K562 (cell line): ENCODE measurements around the gene VRK3. TPM values are rescaled to one million over a fixed set of nuclear protein-coding genes. Genes with fewer than 3 reads are reported as not detected.
A peak's percentile ranks its signal among the peaks of the same experiment; 100 is the strongest.

Experiments
- ATAC-seq: fragments of 200-7000 bp; cut with Tn5 transposase; 3 replicates; pipeline ENCODE4 v1.9.1; 2020; ENCODE audit warnings: moderate library complexity
- BruUV-seq: library from RNA; stranded (reverse); fragments of 400-500 nt; replicated peaks from 2 replicates; lab custom pipeline; 2021; lab: Mats Ljungman, UMichigan
- CTCF ChIA-PET: fragments of 300-600 bp; formaldehyde crosslinking; extraction: SDS; loops from one replicate; lab custom pipeline; 2021; ENCODE audit warnings: low intra/inter-chr PET ratio; lab: Yijun Ruan, JAX
- POLR2A ChIA-PET: fragments of 300-600, 350-650 bp; sonication (Branson Sonifier 250); formaldehyde crosslinking; extraction: SDS; loops from one replicate; lab custom pipeline; 2021; ENCODE audit warnings: antibody characterized with exemption, inconsistent platforms; lab: Yijun Ruan, JAX
- DNase-seq, 4 experiments: peaks; one replicate each; pipeline versions ENCODE4 v3.0.0 to v3.0.0-alpha.2; 2011 to 2018; ENCODE audit warnings: low spot score in 3 of 4, mixed read lengths in 3 of 4; ENCODE audit errors: extremely low read depth in 1 of 4
- FAIRE-seq: peaks from 2 replicates; lab custom pipeline; 2011; peaks lifted over from hg19 to GRCh38; lab: Jason Lieb, UNC
- H2AFZ ChIP-seq: 2 replicates; pipeline ENCODE4 v1.6.0; 2011; ENCODE audit warnings: low read depth, low read length, control low read depth, inconsistent platforms
- H3K27ac ChIP-seq: fragments of 200-600 bp; 3 replicates; pipeline ENCODE4 v1.8.0; 2011; ENCODE audit warnings: low read depth, mild to moderate bottlenecking, control low read depth, inconsistent platforms, low read length, moderate library complexity, mixed read lengths; ENCODE audit errors: extremely low read depth
- H3K27me3 ChIP-seq, 2 experiments: fragments of 300-600 bp in 1 of 2; 2 replicates in 1 of 2; 3 replicates in 1 of 2; pipeline versions ENCODE4 v1.6.0 to v1.8.0; 2011; ENCODE audit warnings: inconsistent platforms in 2 of 2, low read length in 2 of 2, mild to moderate bottlenecking in 1 of 2, mixed read lengths in 1 of 2, moderate library complexity in 1 of 2; ENCODE audit not compliant: control insufficient read depth in 2 of 2, insufficient read depth in 2 of 2
- H3K36me3 ChIP-seq: fragments of 300-600 bp; 3 replicates; pipeline ENCODE4 v1.8.0; 2011; ENCODE audit warnings: mild to moderate bottlenecking, low read length, inconsistent platforms; ENCODE audit not compliant: control insufficient read depth, insufficient read depth
- H3K4me1 ChIP-seq, 2 experiments: fragments of 200-600 bp in 1 of 2; replicated peaks in 1 of 2; 2 replicates in 1 of 2; 3 replicates in 1 of 2; pipeline versions ENCODE4 v1.5.1 to v1.8.0; 2011; ENCODE audit warnings: inconsistent platforms in 2 of 2, low read length in 2 of 2, mild to moderate bottlenecking in 1 of 2, mixed read lengths in 1 of 2, moderate library complexity in 1 of 2; ENCODE audit not compliant: control insufficient read depth in 2 of 2, insufficient read depth in 2 of 2
- H3K4me2 ChIP-seq: 2 replicates; pipeline ENCODE4 v1.6.1; 2011; ENCODE audit warnings: low read length, control low read depth, inconsistent platforms, mixed read lengths; ENCODE audit not compliant: insufficient read depth
- H3K4me3 ChIP-seq: fragments of 200-600 bp; sonication (generic), shearing (Covaris generic); 2 replicates; pipeline ENCODE4 v1.5.1; 2016; ENCODE audit warnings: control low read depth, inconsistent platforms
- H3K79me2 ChIP-seq: fragments of 200-600 bp; 3 replicates; pipeline ENCODE4 v1.8.0; 2011; ENCODE audit warnings: low read length, inconsistent platforms; ENCODE audit not compliant: control insufficient read depth, insufficient read depth
- H3K9ac ChIP-seq, 2 experiments: 2 replicates each; pipeline versions ENCODE4 v1.6.0 to v1.6.1; 2011; ENCODE audit warnings: low read depth in 2 of 2, low read length in 2 of 2, control low read depth in 1 of 2, inconsistent platforms in 1 of 2, mild to moderate bottlenecking in 1 of 2, mixed read lengths in 1 of 2; ENCODE audit not compliant: insufficient read depth in 1 of 2
- H3K9me1 ChIP-seq: one replicate; pipeline ENCODE4 v1.6.0; 2011; ENCODE audit warnings: inconsistent platforms, mild to moderate bottlenecking, low read length, moderate library complexity; ENCODE audit not compliant: control insufficient read depth, insufficient read depth
- H3K9me3 ChIP-seq: replicated peaks from 2 replicates; pipeline ENCODE4 v1.5.1; 2011; ENCODE audit warnings: low read depth, low read length, inconsistent platforms; ENCODE audit not compliant: control insufficient read depth, insufficient read depth
- H4K20me1 ChIP-seq: replicated peaks from 2 replicates; pipeline ENCODE4 v1.6.1; 2011; ENCODE audit warnings: low read length, inconsistent platforms, mixed read lengths; ENCODE audit not compliant: control insufficient read depth, insufficient read depth
- BCL6 ChIP-seq: fragments of 250-450 bp; sonication (Bioruptor Pico); IDR thresholded peaks from 2 replicates; pipeline ENCODE4 v1.4.0; 2020
- CBFA2T2 ChIP-seq: fragments of 450-650 bp; conservative IDR thresholded peaks from 2 replicates; pipeline ENCODE4 v1.6.1; 2017; ENCODE audit warnings: mild to moderate bottlenecking
- CREBBP ChIP-seq: IDR thresholded peaks from one replicate; pipeline ENCODE4 v1.6.1; 2012; ENCODE audit warnings: low read depth, mild to moderate bottlenecking, control low read depth, inconsistent platforms, low read length
- EP300 ChIP-seq: IDR thresholded peaks from 2 replicates; pipeline ENCODE4 v1.6.1; 2012; ENCODE audit warnings: low read length, improper control_type of control experiment
- NFIC ChIP-seq: fragments of 450-650 bp; IDR thresholded peaks from 2 replicates; pipeline ENCODE4 v1.6.1; 2017; ENCODE audit warnings: mild to moderate bottlenecking, inconsistent platforms
- NFIX ChIP-seq: fragments of 250-450 bp; sonication (Bioruptor Pico); IDR thresholded peaks from 2 replicates; pipeline ENCODE4 v1.4.0; 2020; ENCODE audit warnings: low read depth, mild to moderate bottlenecking, moderate library complexity
- NR1H2 ChIP-seq: sonication (generic); formaldehyde crosslinking; IDR thresholded peaks from 2 replicates; pipeline ENCODE4 v1.4.0; 2020; ENCODE audit warnings: mild to moderate bottlenecking, missing genetic modification reagents
- PHB2 ChIP-seq: fragments of 450-650 bp; IDR thresholded peaks from 2 replicates; pipeline ENCODE4 v1.6.1; 2017; ENCODE audit warnings: low read depth
- RBFOX2 ChIP-seq: fragments of 200-400 bp; formaldehyde crosslinking; IDR thresholded peaks from 2 replicates; pipeline ENCODE4 v1.6.1; 2017; ENCODE audit warnings: low read depth, mild to moderate bottlenecking, low read length, moderate library complexity
- U2AF1 ChIP-seq: fragments of 200-400 bp; formaldehyde crosslinking; optimal IDR thresholded peaks from 2 replicates; pipeline ENCODE3; 2017; ENCODE audit warnings: mild to moderate bottlenecking, low read depth, low read length, moderate library complexity
- ZNF551 ChIP-seq: fragments of 250-450 bp; sonication (Bioruptor Pico); IDR thresholded peaks from 2 replicates; pipeline ENCODE4 v1.5.0; 2021; ENCODE audit warnings: mild to moderate bottlenecking, moderate library complexity
- ZNF644 ChIP-seq: fragments of 200-800 bp; sonication (Bioruptor generic); IDR thresholded peaks from 2 replicates; pipeline ENCODE4 v1.6.1; 2016; ENCODE audit warnings: low read depth, missing genetic modification characterization, missing compliant biosample characterization
- WGBS: fragments of 100-300 bp; shearing (Covaris generic); methylation state at CpG from one replicate; pipeline ENCODE4 v1.1.6; 2016; ENCODE audit warnings: low coverage, mixed read lengths; ENCODE audit not compliant: insufficient coverage; ENCODE audit errors: missing lambda C conversion rate; 5-methylcytosine and 5-hydroxymethylcytosine counted together
- in situ Hi-C: fragments of 300-500 bp; cut with MboI; formaldehyde crosslinking; loops from 4 replicates; pipeline ENCODE4 v1.15.0; 2018; ENCODE audit warnings: inconsistent platforms, mixed read lengths
- intact Hi-C: fragments of 100-400 bp; cut with micrococcal nuclease; formaldehyde crosslinking; loops from 2 replicates; pipeline ENCODE4 v1.14.2; 2022
- polyA plus RNA-seq, 8 experiments: library from polyadenylated mRNA; depleted of rRNA in 4 of 8; stranded (reverse) in 5 of 8; unstranded in 3 of 8; fragments of >200 nt; fragmentation: Nextera tagmentation in 2 of 8; fragmentation: Illumina TruSeq in 1 of 8; extraction: Ambion mirVana in 2 of 8; extraction: Trizol in 1 of 8; gene quantifications; 2 replicates each; pipeline versions ENCODE4 v1.2.1 to v1.2.3, GENCODE V29; 2011 to 2014; ENCODE audit warnings: inconsistent platforms in 1 of 8, missing spikeins in 1 of 8
- total RNA-seq, 7 experiments: library from RNA; depleted of rRNA in 6 of 7; stranded (reverse); fragments of >200 nt in 6 of 7; fragmentation: Illumina TruSeq in 2 of 7; extraction: Trizol in 2 of 7; gene quantifications; 2 replicates each; pipeline versions ENCODE4 v1.2.1 to v1.2.3, GENCODE V29; 2011 to 2021; ENCODE audit warnings: low replicate concordance in 1 of 7
- TF ChIP-seq, protein P1 (sequence below): sonication (generic); formaldehyde crosslinking; IDR thresholded peaks from 2 replicates; pipeline ENCODE4 v1.8.0; 2022; ENCODE audit warnings: missing genetic modification reagents, mild to moderate bottlenecking, moderate library complexity, borderline replicate concordance

The VRK3 gene
- total and polyA plus RNA-seq, 9 of the 15 experiments (the other 6 are each of a cell fraction or from before 2014, with no cell fraction given): 25.6 to 94.3 (median 42.9) TPM

DNA sequence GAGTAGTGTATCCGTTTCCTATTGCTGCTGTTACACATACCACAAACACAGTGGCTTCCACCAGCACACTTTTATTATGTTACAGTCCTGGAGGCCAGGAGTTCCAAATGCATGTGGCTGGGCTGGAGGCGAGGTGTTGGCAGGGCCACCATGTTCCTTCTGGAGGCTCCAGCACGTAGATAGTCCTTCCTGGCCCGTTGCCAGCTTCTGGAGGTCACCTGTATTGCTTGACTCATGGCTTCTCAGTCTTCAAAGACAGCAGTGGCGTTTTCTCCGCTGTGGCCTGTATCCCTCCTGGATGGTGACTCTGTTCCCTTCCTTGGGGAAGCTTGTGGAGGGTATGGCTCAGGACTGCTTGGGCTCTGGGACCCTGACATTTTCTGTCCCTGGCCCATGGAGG is 15.8 kb upstream of the VRK3 start:
- ATAC-seq (no peak), FAIRE-seq (no peak), DNase-seq (no peak)
- Histone ChIP-seq H3K4me3 (no peak overlapping the region), H2AFZ (no peak overlapping the region), H3K9me1 (no peaks in the 10 kb centered on the region), H3K27me3 (no peaks in the 10 kb centered on the region), H3K9ac (no peak overlapping the region), H3K4me1 (no peaks in the 10 kb centered on the region), H3K79me2 (0 out of 3 replicates have a peak, but pooled peaks cover 3% of the 10 kb centered on the region), H3K27ac (no peak overlapping the region), H3K4me2 (no peak overlapping the region), H4K20me1 (no peaks in the 10 kb centered on the region), H3K36me3 (peaks cover 90% of the 10 kb centered on the region), H3K9me3 (peaks cover 50% of the 10 kb centered on the region)
- ChIA-PET POLR2A (interaction anchor here (1.0 to 1.8 kb wide), 4 partner anchors 9 to 16 kb away, joined by 3 to 6 read pairs (median 3); partner anchors contain the start of gene VRK3), CTCF (no interaction called here)
- BruUV-seq: no TSS peak
- intact Hi-C loops: no loop called here
- 92% methylated on average over 6 of the region's 6 CpGs for WGBS
- TF ChIP-seq CBFA2T2: no peak
- TF ChIP-seq CREBBP: no peak
- no peak for TF ChIP-seq NR1H2 (CRISPR knock-in tag)
- TF ChIP-seq ZNF551 (CRISPR knock-in tag): no peak
- no peak for TF ChIP-seq PHB2
- peak; percentile 65 for TF ChIP-seq NFIX (CRISPR knock-in tag)
- no peak for TF ChIP-seq EP300
- TF ChIP-seq, protein P1, sequence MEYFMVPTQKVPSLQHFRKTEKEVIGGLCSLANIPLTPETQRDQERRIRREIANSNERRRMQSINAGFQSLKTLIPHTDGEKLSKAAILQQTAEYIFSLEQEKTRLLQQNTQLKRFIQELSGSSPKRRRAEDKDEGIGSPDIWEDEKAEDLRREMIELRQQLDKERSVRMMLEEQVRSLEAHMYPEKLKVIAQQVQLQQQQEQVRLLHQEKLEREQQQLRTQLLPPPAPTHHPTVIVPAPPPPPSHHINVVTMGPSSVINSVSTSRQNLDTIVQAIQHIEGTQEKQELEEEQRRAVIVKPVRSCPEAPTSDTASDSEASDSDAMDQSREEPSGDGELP: no peak
- TF ChIP-seq RBFOX2: 0 out of 2 replicates have a peak, but pooled peaks have one; percentile 11
- TF ChIP-seq ZNF644: no peak
- TF ChIP-seq BCL6 (CRISPR knock-in tag): no peak
- peak; percentile 93 for TF ChIP-seq NFIC
- no peak for TF ChIP-seq U2AF1
- in situ Hi-C loops: no loop called here
